ENCODE measurements around the gene AIFM3. TPM values are rescaled to one million over a fixed set of nuclear protein-coding genes. Genes with fewer than 3 reads are reported as not detected.

The AIFM3 gene
- total and polyA plus RNA-seq, 2 of the 4 experiments (the other 2 are of a cell fraction): 0.09 to 0.18 TPM

- TF ChIP-seq USF2 (IDR thresholded peaks at IDR 0.05; ENCODE audit: low read depth, low read length): no peak
These were observed 14.1 kb downstream of the AIFM3 start (continued) for GRCh38 chr22:20980938-20981722.

Data from IMR-90 (cell line).